K562 (cell line): ENCODE measurements around the gene DGCR2. TPM values are rescaled to one million over a fixed set of nuclear protein-coding genes. Genes with fewer than 3 reads are reported as not detected.

Experiments
- ATAC-seq: fragments of 200-7000 bp; cut with Tn5 transposase; 3 replicates; pipeline ENCODE4 v1.9.1; 2020; ENCODE audit warnings: moderate library complexity
- BruUV-seq: library from RNA; stranded (reverse); fragments of 400-500 nt; replicated peaks from 2 replicates; lab custom pipeline; 2021; lab: Mats Ljungman, UMichigan
- CTCF ChIA-PET: fragments of 300-600 bp; formaldehyde crosslinking; extraction: SDS; loops from one replicate; lab custom pipeline; 2021; ENCODE audit warnings: low intra/inter-chr PET ratio; lab: Yijun Ruan, JAX
- POLR2A ChIA-PET: fragments of 300-600, 350-650 bp; sonication (Branson Sonifier 250); formaldehyde crosslinking; extraction: SDS; loops from one replicate; lab custom pipeline; 2021; ENCODE audit warnings: antibody characterized with exemption, inconsistent platforms; lab: Yijun Ruan, JAX
- DNase-seq, 4 experiments: peaks; one replicate each; pipeline versions ENCODE4 v3.0.0 to v3.0.0-alpha.2; 2011 to 2018; ENCODE audit warnings: low spot score in 3 of 4, mixed read lengths in 3 of 4; ENCODE audit errors: extremely low read depth in 1 of 4
- FAIRE-seq: peaks from 2 replicates; lab custom pipeline; 2011; peaks lifted over from hg19 to GRCh38; lab: Jason Lieb, UNC
- H2AFZ ChIP-seq: 2 replicates; pipeline ENCODE4 v1.6.0; 2011; ENCODE audit warnings: low read depth, low read length, control low read depth, inconsistent platforms
- H3K27ac ChIP-seq: fragments of 200-600 bp; 3 replicates; pipeline ENCODE4 v1.8.0; 2011; ENCODE audit warnings: low read depth, mild to moderate bottlenecking, control low read depth, inconsistent platforms, low read length, moderate library complexity, mixed read lengths; ENCODE audit errors: extremely low read depth
- H3K27me3 ChIP-seq, 2 experiments: fragments of 300-600 bp in 1 of 2; 2 replicates in 1 of 2; 3 replicates in 1 of 2; pipeline versions ENCODE4 v1.6.0 to v1.8.0; 2011; ENCODE audit warnings: inconsistent platforms in 2 of 2, low read length in 2 of 2, mild to moderate bottlenecking in 1 of 2, mixed read lengths in 1 of 2, moderate library complexity in 1 of 2; ENCODE audit not compliant: control insufficient read depth in 2 of 2, insufficient read depth in 2 of 2
- H3K36me3 ChIP-seq: fragments of 300-600 bp; 3 replicates; pipeline ENCODE4 v1.8.0; 2011; ENCODE audit warnings: mild to moderate bottlenecking, low read length, inconsistent platforms; ENCODE audit not compliant: control insufficient read depth, insufficient read depth
- H3K4me1 ChIP-seq, 2 experiments: fragments of 200-600 bp in 1 of 2; replicated peaks in 1 of 2; 2 replicates in 1 of 2; 3 replicates in 1 of 2; pipeline versions ENCODE4 v1.5.1 to v1.8.0; 2011; ENCODE audit warnings: inconsistent platforms in 2 of 2, low read length in 2 of 2, mild to moderate bottlenecking in 1 of 2, mixed read lengths in 1 of 2, moderate library complexity in 1 of 2; ENCODE audit not compliant: control insufficient read depth in 2 of 2, insufficient read depth in 2 of 2
- H3K4me2 ChIP-seq: 2 replicates; pipeline ENCODE4 v1.6.1; 2011; ENCODE audit warnings: low read length, control low read depth, inconsistent platforms, mixed read lengths; ENCODE audit not compliant: insufficient read depth
- H3K4me3 ChIP-seq: fragments of 200-600 bp; sonication (generic), shearing (Covaris generic); 2 replicates; pipeline ENCODE4 v1.5.1; 2016; ENCODE audit warnings: control low read depth, inconsistent platforms
- H3K79me2 ChIP-seq: fragments of 200-600 bp; 3 replicates; pipeline ENCODE4 v1.8.0; 2011; ENCODE audit warnings: low read length, inconsistent platforms; ENCODE audit not compliant: control insufficient read depth, insufficient read depth
- H3K9ac ChIP-seq, 2 experiments: 2 replicates each; pipeline versions ENCODE4 v1.6.0 to v1.6.1; 2011; ENCODE audit warnings: low read depth in 2 of 2, low read length in 2 of 2, control low read depth in 1 of 2, inconsistent platforms in 1 of 2, mild to moderate bottlenecking in 1 of 2, mixed read lengths in 1 of 2; ENCODE audit not compliant: insufficient read depth in 1 of 2
- H3K9me1 ChIP-seq: one replicate; pipeline ENCODE4 v1.6.0; 2011; ENCODE audit warnings: inconsistent platforms, mild to moderate bottlenecking, low read length, moderate library complexity; ENCODE audit not compliant: control insufficient read depth, insufficient read depth
- H3K9me3 ChIP-seq: replicated peaks from 2 replicates; pipeline ENCODE4 v1.5.1; 2011; ENCODE audit warnings: low read depth, low read length, inconsistent platforms; ENCODE audit not compliant: control insufficient read depth, insufficient read depth
- H4K20me1 ChIP-seq: replicated peaks from 2 replicates; pipeline ENCODE4 v1.6.1; 2011; ENCODE audit warnings: low read length, inconsistent platforms, mixed read lengths; ENCODE audit not compliant: control insufficient read depth, insufficient read depth
- EGR1 ChIP-seq: fragments of 450-650 bp; conservative IDR thresholded peaks from 2 replicates; pipeline ENCODE4 v1.6.1; 2017; ENCODE audit warnings: mild to moderate bottlenecking
- HDGF ChIP-seq: fragments of 450-650 bp; IDR thresholded peaks from 2 replicates; pipeline ENCODE4 v1.6.1; 2016
- SAP30 ChIP-seq: fragments of 200-600 bp; sonication (generic); IDR thresholded peaks from 2 replicates; pipeline ENCODE4 v1.6.1; 2012; ENCODE audit warnings: borderline replicate concordance, low read depth, mild to moderate bottlenecking, moderate library complexity, low read length, control low read depth, inconsistent platforms; ENCODE audit not compliant: insufficient read depth, poor library complexity, severe bottlenecking
- SIRT6 ChIP-seq: IDR thresholded peaks from one replicate; pipeline ENCODE4 v1.6.1; 2012; ENCODE audit warnings: low read depth, mild to moderate bottlenecking, control low read depth, inconsistent platforms, low read length, moderate library complexity
- TBP ChIP-seq: optimal IDR thresholded peaks from 2 replicates; pipeline ENCODE3; 2011; ENCODE audit warnings: low read depth, low read length, improper control_type of control experiment
- THRA ChIP-seq: fragments of 450-650 bp; IDR thresholded peaks from 2 replicates; pipeline ENCODE4 v1.6.1; 2017; ENCODE audit warnings: mild to moderate bottlenecking, moderate library complexity
- THRAP3 ChIP-seq: fragments of 450-650 bp; IDR thresholded peaks from 2 replicates; pipeline ENCODE4 v1.6.1; 2016; ENCODE audit warnings: mild to moderate bottlenecking, inconsistent platforms, borderline replicate concordance
- YY1 ChIP-seq, 3 experiments: IDR thresholded peaks; 2 replicates each; pipeline ENCODE4 v1.6.1; 2011; ENCODE audit warnings: low read length in 2 of 3, mild to moderate bottlenecking in 2 of 3, moderate library complexity in 2 of 3, borderline replicate concordance in 1 of 3, control low read depth in 1 of 3, low read depth in 1 of 3; ENCODE audit not compliant: insufficient read depth in 3 of 3, insufficient replicate concordance in 2 of 3, control insufficient read depth in 1 of 3, insufficient read length in 1 of 3; ENCODE audit errors: extremely low read depth in 1 of 3
- ZFP30 ChIP-seq: fragments of 250-450 bp; sonication (Bioruptor Pico); IDR thresholded peaks from 2 replicates; pipeline ENCODE4 v1.8.0; 2022; ENCODE audit warnings: moderate library complexity, mild to moderate bottlenecking, inconsistent platforms, borderline replicate concordance
- ZHX1 ChIP-seq: fragments of 150-350 bp; conservative IDR thresholded peaks from 2 replicates; pipeline ENCODE4 v1.6.1; 2014; ENCODE audit warnings: low read length
- ZNF589 ChIP-seq: fragments of 200-800 bp; sonication (Bioruptor generic); IDR thresholded peaks from 2 replicates; pipeline ENCODE4 v1.6.1; 2016; ENCODE audit warnings: low read depth, missing genetic modification characterization, missing compliant biosample characterization
- ZNF644 ChIP-seq: fragments of 200-800 bp; sonication (Bioruptor generic); IDR thresholded peaks from 2 replicates; pipeline ENCODE4 v1.6.1; 2016; ENCODE audit warnings: low read depth, missing genetic modification characterization, missing compliant biosample characterization
- ZNF699 ChIP-seq: fragments of 250-450 bp; sonication (Bioruptor Pico); IDR thresholded peaks from 2 replicates; pipeline ENCODE4 v1.8.0; 2021; ENCODE audit warnings: mild to moderate bottlenecking, moderate library complexity; ENCODE audit not compliant: insufficient replicate concordance
- WGBS: fragments of 100-300 bp; shearing (Covaris generic); methylation state at CpG from one replicate; pipeline ENCODE4 v1.1.6; 2016; ENCODE audit warnings: low coverage, mixed read lengths; ENCODE audit not compliant: insufficient coverage; ENCODE audit errors: missing lambda C conversion rate; 5-methylcytosine and 5-hydroxymethylcytosine counted together
- in situ Hi-C: fragments of 300-500 bp; cut with MboI; formaldehyde crosslinking; loops from 4 replicates; pipeline ENCODE4 v1.15.0; 2018; ENCODE audit warnings: inconsistent platforms, mixed read lengths
- intact Hi-C: fragments of 100-400 bp; cut with micrococcal nuclease; formaldehyde crosslinking; loops from 2 replicates; pipeline ENCODE4 v1.14.2; 2022
- polyA plus RNA-seq, 8 experiments: library from polyadenylated mRNA; depleted of rRNA in 4 of 8; stranded (reverse) in 5 of 8; unstranded in 3 of 8; fragments of >200 nt; fragmentation: Nextera tagmentation in 2 of 8; fragmentation: Illumina TruSeq in 1 of 8; extraction: Ambion mirVana in 2 of 8; extraction: Trizol in 1 of 8; gene quantifications; 2 replicates each; pipeline versions ENCODE4 v1.2.1 to v1.2.3, GENCODE V29; 2011 to 2014; ENCODE audit warnings: inconsistent platforms in 1 of 8, missing spikeins in 1 of 8
- total RNA-seq, 7 experiments: library from RNA; depleted of rRNA in 6 of 7; stranded (reverse); fragments of >200 nt in 6 of 7; fragmentation: Illumina TruSeq in 2 of 7; extraction: Trizol in 2 of 7; gene quantifications; 2 replicates each; pipeline versions ENCODE4 v1.2.1 to v1.2.3, GENCODE V29; 2011 to 2021; ENCODE audit warnings: low replicate concordance in 1 of 7
- TF ChIP-seq, protein P1 (sequence below): fragments of 250-450 bp; sonication (Bioruptor Pico); IDR thresholded peaks from 2 replicates; pipeline ENCODE4 v1.5.0; 2020; ENCODE audit warnings: mild to moderate bottlenecking

Gene DGCR2
- total and polyA plus RNA-seq, 9 of the 15 experiments (the other 6 are each of a cell fraction or from before 2014, with no cell fraction given): 0.69 to 101 (median 56.4) TPM

- peak in 1 of 3 experiments; percentile 11 for TF ChIP-seq YY1 (IDR thresholded peaks at IDR 0.05; ENCODE audit: borderline replicate concordance in 1 of 3, control insufficient read depth in 1 of 3, extremely low read depth in 1 of 3, insufficient read depth in 3 of 3, insufficient read length in 1 of 3, insufficient replicate concordance in 2 of 3, low read depth in 1 of 3, low read length in 2 of 3)
- no peak for TF ChIP-seq HDGF
- no peak for TF ChIP-seq THRAP3
- no peak for TF ChIP-seq ZNF644 (tag)
- no peak for TF ChIP-seq EGR1
- TF ChIP-seq ZHX1: 0 out of 2 replicates have a peak, but pooled peaks have one; percentile 24
These were observed 2.3 kb downstream of the DGCR2 start (continued) for GRCh38 chr22:19119949-19120348.

DNA sequence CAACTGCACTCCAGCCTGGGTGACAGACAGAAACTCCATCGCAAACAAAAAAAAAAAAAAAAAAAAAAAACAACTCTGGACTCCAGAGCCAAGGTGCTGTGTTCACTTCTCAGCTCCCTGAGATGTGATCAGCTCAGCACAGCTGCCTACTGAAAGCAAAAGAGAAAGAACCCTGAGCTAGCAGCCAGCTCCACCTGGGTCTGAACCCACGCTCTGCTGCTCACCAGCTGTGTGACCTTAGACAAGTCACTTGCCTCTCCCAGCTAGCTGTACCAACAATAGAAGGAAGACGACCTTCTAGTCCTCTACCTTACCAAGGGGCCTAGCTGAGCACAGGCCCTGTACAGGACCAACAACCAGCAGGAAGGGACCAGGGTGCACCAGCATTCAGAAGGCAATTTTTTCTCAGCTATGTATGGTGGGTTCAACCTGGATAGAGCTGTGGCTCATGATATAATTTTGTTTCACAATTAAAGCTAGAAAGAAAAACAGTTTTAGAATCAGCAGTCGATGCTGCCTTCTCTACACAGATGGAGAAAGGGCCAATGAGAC, 3.8 kb downstream of the DGCR2 start:
- Histone ChIP-seq H3K79me2 (peaks cover 88% of the 10 kb centered on the region), H2AFZ (no peak overlapping the region), H3K4me1 (peaks cover 42 to 53% of the 10 kb centered on the region in 2 experiments), H3K4me2 (no peak overlapping the region), H3K27ac (no peak overlapping the region), H3K9me1 (peaks cover 41% of the 10 kb centered on the region), H3K4me3 (no peak overlapping the region), H3K36me3 (peaks cover 61% of the 10 kb centered on the region), H3K27me3 (no peaks in the 10 kb centered on the region), H3K9ac (peak overlapping the region in 1 of 2 experiments; percentile 46; a peak in 1 of 4 replicates), H3K9me3 (no peaks in the 10 kb centered on the region), H4K20me1 (peaks cover 70% of the 10 kb centered on the region)
- POLR2A ChIA-PET: interaction anchor here (0.8 to 9.0 kb wide), 8 partner anchors 8 to 56 kb away, joined by 3 to 67 read pairs (median 9); partner anchors contain the start of gene ESS2
- no peak for DNase-seq
- no peak for ATAC-seq
- FAIRE-seq: no peak
- in situ Hi-C loops: no loop called here
- 72% methylated on average over 4 of the region's 4 CpGs for WGBS
- CTCF ChIA-PET: no interaction called here
- intact Hi-C loops: loop anchor here (10.0 kb wide), 1 partner anchor 176 kb away; the partner anchor contains the start of gene CLTCL1
- BruUV-seq: no TSS peak
- no peak for TF ChIP-seq THRA
- TF ChIP-seq ZFP30: 0 out of 2 replicates have a peak, but pooled peaks have one; percentile 2
- no peak for TF ChIP-seq ZNF699 (CRISPR knock-in tag)
- peak; percentile 29 for TF ChIP-seq SAP30
- peak; percentile 23 for TF ChIP-seq TBP
- TF ChIP-seq, protein P1, sequence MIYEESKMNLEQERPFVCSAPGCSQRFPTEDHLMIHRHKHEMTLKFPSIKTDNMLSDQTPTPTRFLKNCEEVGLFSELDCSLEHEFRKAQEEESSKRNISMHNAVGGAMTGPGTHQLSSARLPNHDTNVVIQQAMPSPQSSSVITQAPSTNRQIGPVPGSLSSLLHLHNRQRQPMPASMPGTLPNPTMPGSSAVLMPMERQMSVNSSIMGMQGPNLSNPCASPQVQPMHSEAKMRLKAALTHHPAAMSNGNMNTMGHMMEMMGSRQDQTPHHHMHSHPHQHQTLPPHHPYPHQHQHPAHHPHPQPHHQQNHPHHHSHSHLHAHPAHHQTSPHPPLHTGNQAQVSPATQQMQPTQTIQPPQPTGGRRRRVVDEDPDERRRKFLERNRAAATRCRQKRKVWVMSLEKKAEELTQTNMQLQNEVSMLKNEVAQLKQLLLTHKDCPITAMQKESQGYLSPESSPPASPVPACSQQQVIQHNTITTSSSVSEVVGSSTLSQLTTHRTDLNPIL (CRISPR knock-in tag): no peak
- no peak for TF ChIP-seq ZNF589 (CRISPR knock-in tag)
- TF ChIP-seq SIRT6: no peak
